CD8-positive, alpha-beta memory T cell (primary cell): ENCODE measurements around the gene DYRK2. TPM values are rescaled to one million over a fixed set of nuclear protein-coding genes. Genes with fewer than 3 reads are reported as not detected.
A peak's percentile ranks its signal among the peaks of the same experiment; 100 is the strongest.

Experiments used
- CTCF ChIA-PET: fragments of 350-600 bp; sonication (Branson Sonifier 250); formaldehyde crosslinking; loops from one replicate; lab custom pipeline; 2021; ENCODE audit warnings: antibody characterized with exemption; lab: Charles Lee
- POLR2A ChIA-PET: fragments of 350-600 bp; sonication (Branson Sonifier 250); formaldehyde crosslinking; loops from one replicate; lab custom pipeline; 2021; ENCODE audit warnings: antibody characterized with exemption; lab: Charles Lee
- DNase-seq, 5 donors: peaks; one replicate each; pipeline versions ENCODE4 v3.0.0 to v3.0.0-alpha.2; 2020 to 2022; ENCODE audit warnings: mixed read lengths in 1 of 5
- H3K27ac ChIP-seq: one replicate; pipeline ENCODE4 v1.7.0; 2013; ENCODE audit warnings: low read depth, mild to moderate bottlenecking, low read length, moderate library complexity
- H3K27me3 ChIP-seq: 2 replicates; pipeline ENCODE4 v1.7.0; 2013; ENCODE audit warnings: low read length, mild to moderate bottlenecking; ENCODE audit not compliant: insufficient read depth, poor library complexity, severe bottlenecking
- H3K36me3 ChIP-seq: 2 replicates; pipeline ENCODE4 v1.7.0; 2013; ENCODE audit warnings: mild to moderate bottlenecking, low read length, moderate library complexity; ENCODE audit not compliant: insufficient read depth
- H3K4me1 ChIP-seq: 2 replicates; pipeline ENCODE4 v1.7.0; 2013; ENCODE audit warnings: mild to moderate bottlenecking, low read length, moderate library complexity; ENCODE audit not compliant: insufficient read depth
- H3K4me3 ChIP-seq: 2 replicates; pipeline ENCODE4 v1.7.0; 2013; ENCODE audit warnings: mild to moderate bottlenecking, low read length
- H3K9me3 ChIP-seq: 2 replicates; pipeline ENCODE4 v1.7.0; 2013; ENCODE audit warnings: mild to moderate bottlenecking, low read length
- H3K27ac Mint-ChIP-seq, 8 donors: one replicate each; pipeline ENCODE4 v1.8.0; 2020 to 2021; ENCODE audit warnings: mixed read lengths in 8 of 8, mild to moderate bottlenecking in 6 of 8, inconsistent platforms in 3 of 8, moderate library complexity in 3 of 8
- H3K27me3 Mint-ChIP-seq, 2 donors: one replicate each; pipeline ENCODE4 v1.8.0; 2020 to 2021; ENCODE audit warnings: mixed read lengths in 2 of 2, mild to moderate bottlenecking in 1 of 2, moderate library complexity in 1 of 2
- H3K36me3 Mint-ChIP-seq, 3 donors: one replicate each; pipeline ENCODE4 v1.8.0; 2020 to 2021; ENCODE audit warnings: mixed read lengths in 3 of 3, inconsistent platforms in 1 of 3, mild to moderate bottlenecking in 1 of 3
- H3K4me1 Mint-ChIP-seq, 3 donors: one replicate each; pipeline ENCODE4 v1.8.0; 2020 to 2021; ENCODE audit warnings: mixed read lengths in 3 of 3, inconsistent platforms in 1 of 3, mild to moderate bottlenecking in 1 of 3
- H3K4me3 Mint-ChIP-seq, 7 donors: one replicate each; pipeline ENCODE4 v1.8.0; 2020 to 2021; ENCODE audit warnings: mixed read lengths in 7 of 7, mild to moderate bottlenecking in 6 of 7, moderate library complexity in 4 of 7, inconsistent platforms in 2 of 7
- H3K9me3 Mint-ChIP-seq, 5 donors: one replicate each; pipeline ENCODE4 v1.8.0; 2020 to 2022; ENCODE audit warnings: mixed read lengths in 5 of 5, mild to moderate bottlenecking in 3 of 5, moderate library complexity in 2 of 5, inconsistent platforms in 1 of 5
- polyA plus RNA-seq: library from polyadenylated mRNA; unstranded; fragments of 300-500 nt; fragmentation: Illumina TruSeq; gene quantifications from one replicate; pipeline ENCODE4 v1.2.3, GENCODE V29; 2021
- total RNA-seq, 2 experiments: library from RNA; stranded (reverse); gene quantifications; one replicate each; pipeline ENCODE4 v1.2.3, GENCODE V29; 2021

Gene DYRK2
- total and polyA plus RNA-seq, 3 experiments from 2014 or later: 44.7 to 89.3 (median 47.6) TPM

- H3K4me1 Mint-ChIP-seq: peaks cover 14 to 19% (median 19%) of the 10 kb centered on the region in 3 donors
- Histone ChIP-seq H3K4me3 (no peak overlapping the region), H3K27ac (no peak overlapping the region), H3K36me3 (no peaks in the 10 kb centered on the region), H3K27me3 (no peaks in the 10 kb centered on the region), H3K9me3 (no peaks in the 10 kb centered on the region), H3K4me1 (peaks cover 8% of the 10 kb centered on the region)
- H3K9me3 Mint-ChIP-seq: no peaks in the 10 kb centered on the region
- H3K27me3 Mint-ChIP-seq: no peaks in the 10 kb centered on the region
- ChIA-PET CTCF (no interaction called here), POLR2A (no interaction called here)
- H3K36me3 Mint-ChIP-seq: peaks cover 8 to 21% (median 12%) of the 10 kb centered on the region in 3 donors
- peak overlapping the region in 1 of 8 donors; percentile 61 for H3K27ac Mint-ChIP-seq
- DNase-seq: no peak
- no peak overlapping the region for H3K4me3 Mint-ChIP-seq
Measured at GRCh38 chr12:67681941-67682620, 33.5 kb downstream of the DYRK2 start.

- ChIA-PET CTCF (no interaction called here), POLR2A (no interaction called here)
- Histone ChIP-seq H3K27me3 (no peaks in the 10 kb centered on the region), H3K9me3 (no peaks in the 10 kb centered on the region), H3K27ac (no peak overlapping the region), H3K4me3 (no peak overlapping the region), H3K36me3 (no peaks in the 10 kb centered on the region), H3K4me1 (no peaks in the 10 kb centered on the region)
- Mint-ChIP-seq H3K4me1 (peaks cover 2 to 14% (median 12%) of the 10 kb centered on the region in 3 donors), H3K4me3 (no peak overlapping the region), H3K27ac (no peak overlapping the region), H3K27me3 (no peaks in the 10 kb centered on the region), H3K9me3 (peaks cover 0 to 2% (median 0%) of the 10 kb centered on the region in 5 donors), H3K36me3 (peaks cover 11 to 19% (median 11%) of the 10 kb centered on the region in 3 donors)
- no peak for DNase-seq
Measured at GRCh38 chr12:67689385-67689784, 40.8 kb downstream of the DYRK2 start.

DNA sequence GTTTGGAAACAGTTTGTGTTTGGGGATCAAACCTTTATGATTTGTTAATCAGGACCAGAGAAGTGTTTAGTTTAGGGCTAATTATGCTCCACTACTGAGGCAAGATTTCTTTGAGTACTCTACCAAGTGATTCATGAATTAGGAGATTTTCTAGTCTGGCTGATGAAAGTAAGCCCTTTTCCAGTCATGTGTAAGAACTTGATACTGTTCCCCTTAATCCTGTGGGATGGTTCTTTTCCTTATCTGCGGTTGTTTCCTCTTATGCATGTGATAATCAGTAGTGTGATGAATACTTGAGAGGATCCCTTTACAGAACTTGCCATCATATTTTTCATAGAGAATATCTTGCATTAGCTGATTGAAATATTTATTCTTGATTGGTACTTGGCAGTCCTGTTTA, 42.1 kb downstream of the DYRK2 start:
- H3K9me3 ChIP-seq: no peaks in the 10 kb centered on the region
- Mint-ChIP-seq H3K4me3 (no peak overlapping the region), H3K9me3 (peaks cover 0 to 2% (median 0%) of the 10 kb centered on the region in 5 donors), H3K27me3 (no peaks in the 10 kb centered on the region), H3K36me3 (peaks cover 11 to 19% (median 11%) of the 10 kb centered on the region in 3 donors), H3K4me1 (peaks cover 7 to 21% (median 19%) of the 10 kb centered on the region in 3 donors), H3K27ac (no peak overlapping the region)
- H3K27me3 ChIP-seq: no peaks in the 10 kb centered on the region
- no peak overlapping the region for H3K27ac ChIP-seq
- no peak overlapping the region for H3K4me3 ChIP-seq
- DNase-seq: no peak
- no peaks in the 10 kb centered on the region for H3K36me3 ChIP-seq
- CTCF ChIA-PET: no interaction called here
- POLR2A ChIA-PET: no interaction called here
- H3K4me1 ChIP-seq: no peaks in the 10 kb centered on the region

DNA sequence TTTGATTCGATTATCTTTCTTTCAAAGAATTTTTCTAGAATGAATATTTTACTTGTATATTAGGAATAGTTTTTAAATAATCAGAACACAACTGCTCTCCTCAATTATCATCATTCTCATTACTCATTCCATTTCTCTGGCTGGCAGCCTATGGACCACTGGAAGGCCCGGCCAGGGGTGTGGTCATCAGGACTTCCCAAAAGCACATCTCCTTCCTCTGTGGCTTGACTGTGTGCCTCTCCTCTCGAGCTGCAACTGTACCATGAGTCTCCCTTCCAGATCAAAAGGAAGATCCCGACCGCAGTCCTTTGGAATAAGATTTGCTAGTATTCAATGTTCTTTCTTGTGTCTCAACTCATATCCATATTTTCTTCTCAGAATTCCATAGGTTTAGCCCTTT, 42.7 kb downstream of the DYRK2 start:
- H3K9me3 ChIP-seq: no peaks in the 10 kb centered on the region
- Mint-ChIP-seq H3K9me3 (peaks cover 0 to 2% (median 0%) of the 10 kb centered on the region in 5 donors), H3K27me3 (no peaks in the 10 kb centered on the region), H3K4me1 (peaks cover 11 to 27% (median 23%) of the 10 kb centered on the region in 3 donors), H3K27ac (no peak overlapping the region), H3K36me3 (peaks cover 10 to 19% (median 11%) of the 10 kb centered on the region in 3 donors), H3K4me3 (no peak overlapping the region)
- no peaks in the 10 kb centered on the region for H3K4me1 ChIP-seq
- H3K27ac ChIP-seq: no peak overlapping the region
- no peak overlapping the region for H3K4me3 ChIP-seq
- ChIA-PET CTCF (no interaction called here), POLR2A (no interaction called here)
- H3K36me3 ChIP-seq: no peaks in the 10 kb centered on the region
- DNase-seq: no peak
- H3K27me3 ChIP-seq: no peaks in the 10 kb centered on the region

DNA sequence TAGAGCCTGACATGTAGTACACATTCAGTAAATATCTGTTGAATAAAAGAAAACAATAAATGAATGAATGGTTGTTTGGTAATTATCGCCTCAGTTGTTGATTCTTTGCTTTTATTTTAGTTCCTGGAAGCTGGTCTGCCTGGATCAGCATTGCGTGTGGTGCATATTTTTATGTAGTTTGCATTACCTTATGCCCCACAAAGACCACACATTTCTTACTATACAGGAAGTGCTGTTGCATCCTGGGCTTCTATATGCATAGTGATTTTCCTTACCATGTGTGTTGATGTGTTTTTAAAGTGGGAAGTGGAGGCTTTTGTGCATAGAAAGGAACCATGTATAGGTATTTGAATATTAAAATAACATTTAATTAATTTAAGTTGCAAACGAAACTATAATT, 43.6 kb downstream of the DYRK2 start:
- POLR2A ChIA-PET: no interaction called here
- CTCF ChIA-PET: no interaction called here
- H3K4me1 ChIP-seq: peaks cover 4% of the 10 kb centered on the region
- DNase-seq: no peak
- Mint-ChIP-seq H3K27me3 (no peaks in the 10 kb centered on the region), H3K27ac (no peak overlapping the region), H3K4me3 (no peak overlapping the region), H3K36me3 (peaks cover 8 to 19% (median 11%) of the 10 kb centered on the region in 3 donors), H3K9me3 (peaks cover 0 to 2% (median 0%) of the 10 kb centered on the region in 5 donors), H3K4me1 (peaks cover 20 to 36% (median 32%) of the 10 kb centered on the region in 3 donors)
- no peak overlapping the region for H3K27ac ChIP-seq
- H3K4me3 ChIP-seq: no peak overlapping the region
- no peaks in the 10 kb centered on the region for H3K27me3 ChIP-seq
- no peaks in the 10 kb centered on the region for H3K9me3 ChIP-seq
- no peaks in the 10 kb centered on the region for H3K36me3 ChIP-seq

DNA sequence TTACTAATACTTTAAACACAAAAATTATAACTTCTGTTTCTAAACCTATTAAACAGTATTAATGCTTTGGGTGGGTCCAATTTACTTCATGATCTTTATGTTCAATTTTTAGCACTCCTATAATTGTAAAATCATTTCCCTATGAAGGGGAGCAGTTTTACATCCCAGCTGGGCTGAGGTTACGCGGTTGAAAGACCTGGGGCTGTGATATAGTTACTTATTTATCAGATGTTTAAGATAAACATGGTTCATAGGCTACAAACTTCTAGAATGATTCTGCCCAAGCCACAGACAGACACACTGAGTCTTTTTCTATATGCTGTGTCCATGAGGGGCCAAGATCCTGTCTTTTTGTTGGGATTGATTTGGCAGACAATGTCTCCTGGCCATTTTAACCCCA, 44.4 kb downstream of the DYRK2 start:
- Mint-ChIP-seq H3K27ac (no peak overlapping the region), H3K4me3 (no peak overlapping the region), H3K36me3 (peaks cover 4 to 11% (median 6%) of the 10 kb centered on the region in 3 donors), H3K27me3 (no peaks in the 10 kb centered on the region), H3K9me3 (no peaks in the 10 kb centered on the region), H3K4me1 (peaks cover 27 to 44% (median 41%) of the 10 kb centered on the region in 3 donors)
- no peak for DNase-seq
- peaks cover 13% of the 10 kb centered on the region for H3K4me1 ChIP-seq
- no peak overlapping the region for H3K4me3 ChIP-seq
- ChIA-PET CTCF (no interaction called here), POLR2A (no interaction called here)
- H3K9me3 ChIP-seq: no peaks in the 10 kb centered on the region
- no peaks in the 10 kb centered on the region for H3K36me3 ChIP-seq
- H3K27ac ChIP-seq: no peak overlapping the region
- no peaks in the 10 kb centered on the region for H3K27me3 ChIP-seq

DNA sequence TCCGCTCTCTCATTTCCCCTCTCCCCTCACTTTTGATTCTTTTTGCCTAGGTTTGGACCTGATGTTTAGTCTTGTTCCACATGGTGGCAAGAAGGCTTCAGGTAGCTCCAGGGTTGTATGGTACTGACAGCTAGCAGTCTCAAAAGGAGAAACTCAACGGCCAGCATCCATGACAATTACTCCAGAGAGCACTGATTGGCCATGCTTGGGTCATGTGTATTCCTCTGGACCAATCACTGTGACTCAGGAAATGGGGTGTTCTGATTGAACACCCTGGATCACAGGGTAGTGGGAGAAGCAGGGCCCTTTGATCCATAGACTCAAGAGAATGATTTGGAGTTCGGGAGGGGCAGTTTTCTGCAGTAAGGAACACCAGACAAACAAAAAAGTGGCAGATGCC, 45.3 kb downstream of the DYRK2 start:
- Mint-ChIP-seq H3K27me3 (no peaks in the 10 kb centered on the region), H3K27ac (peak overlapping the region in 3 of 8 donors; percentile 33 to 81 (median 69)), H3K36me3 (peaks cover 3 to 7% (median 6%) of the 10 kb centered on the region in 3 donors), H3K9me3 (no peaks in the 10 kb centered on the region), H3K4me3 (no peak overlapping the region), H3K4me1 (peaks cover 36 to 53% (median 50%) of the 10 kb centered on the region in 3 donors)
- no peak overlapping the region for H3K27ac ChIP-seq
- H3K36me3 ChIP-seq: no peaks in the 10 kb centered on the region
- H3K27me3 ChIP-seq: no peaks in the 10 kb centered on the region
- H3K9me3 ChIP-seq: no peaks in the 10 kb centered on the region
- no peak for DNase-seq
- ChIA-PET POLR2A (no interaction called here), CTCF (no interaction called here)
- H3K4me3 ChIP-seq: no peak overlapping the region
- H3K4me1 ChIP-seq: peaks cover 21% of the 10 kb centered on the region

DNA sequence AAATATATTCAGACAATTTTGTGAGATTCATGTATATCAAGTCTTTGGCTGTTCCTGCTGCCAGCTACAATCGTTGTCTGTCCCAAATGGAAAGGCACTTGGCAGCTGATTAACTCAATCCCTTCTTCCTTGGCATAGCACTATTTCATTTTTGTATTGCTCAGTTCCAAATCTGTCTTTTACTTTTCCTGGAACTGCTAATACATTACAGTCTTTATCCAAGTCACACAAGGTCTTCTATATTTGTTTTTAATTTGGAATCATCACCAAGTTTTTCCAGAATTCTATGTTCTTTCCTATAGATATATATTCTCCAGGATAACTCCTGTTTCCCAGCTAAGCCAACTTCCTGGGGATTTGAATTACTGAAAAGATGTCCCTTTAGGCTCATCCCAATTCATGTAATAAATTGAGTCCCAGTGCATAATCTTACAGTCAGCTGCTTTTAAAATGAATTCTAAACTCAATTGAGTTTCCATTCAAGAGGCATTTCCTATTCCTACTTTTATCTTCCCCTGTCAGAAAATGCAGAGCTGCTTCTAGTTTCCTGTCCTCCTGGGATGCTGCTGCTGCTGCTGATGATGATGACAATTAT, 45.9 kb downstream of the DYRK2 start:
- peaks cover 41 to 58% (median 55%) of the 10 kb centered on the region in 3 donors for H3K4me1 Mint-ChIP-seq

More for the DNA sequence above, 45.9 kb downstream of the DYRK2 start:
- no peaks in the 10 kb centered on the region for H3K36me3 ChIP-seq
- H3K27ac ChIP-seq: no peak overlapping the region
- no peaks in the 10 kb centered on the region for H3K9me3 ChIP-seq
- H3K4me1 ChIP-seq: peaks cover 25% of the 10 kb centered on the region
- no peaks in the 10 kb centered on the region for H3K27me3 ChIP-seq
- Mint-ChIP-seq H3K27me3 (no peaks in the 10 kb centered on the region), H3K27ac (no peak overlapping the region), H3K36me3 (peaks cover 3 to 7% (median 6%) of the 10 kb centered on the region in 3 donors), H3K9me3 (no peaks in the 10 kb centered on the region), H3K4me3 (no peak overlapping the region)
- ChIA-PET POLR2A (no interaction called here), CTCF (no interaction called here)
- DNase-seq: no peak
- H3K4me3 ChIP-seq: no peak overlapping the region
